HEK293 (cell line): Measurements from ENCODE around the gene LGALS4.

Source experiments
- GFI1B ChIP-seq: fragments of 450-650 bp; formaldehyde crosslinking; IDR thresholded peaks from 2 replicates; pipeline ENCODE4 v1.5.1; 2016; ENCODE audit warnings: missing biosample characterization, missing genetic modification characterization
- SCRT2 ChIP-seq: fragments of 450-650 bp; formaldehyde crosslinking; IDR thresholded peaks from 2 replicates; pipeline ENCODE4 v1.5.1; 2016; ENCODE audit warnings: missing biosample characterization, missing genetic modification characterization
- ZFP3 ChIP-seq: fragments of 450-650 bp; formaldehyde crosslinking; IDR thresholded peaks from 2 replicates; pipeline ENCODE4 v1.5.1; 2016; ENCODE audit warnings: low read depth, missing biosample characterization, missing genetic modification characterization
- ZNF214 ChIP-seq: fragments of 450-650 bp; formaldehyde crosslinking; IDR thresholded peaks from 2 replicates; pipeline ENCODE4 v1.5.1; 2017; ENCODE audit warnings: missing biosample characterization, mild to moderate bottlenecking, missing genetic modification characterization, borderline replicate concordance
- ZNF221 ChIP-seq: fragments of 450-650 bp; formaldehyde crosslinking; IDR thresholded peaks from 2 replicates; pipeline ENCODE4 v1.5.1; 2017; ENCODE audit warnings: missing biosample characterization, missing genetic modification characterization, borderline replicate concordance
- ZNF391 ChIP-seq: fragments of 450-650 bp; formaldehyde crosslinking; IDR thresholded peaks from 2 replicates; pipeline ENCODE4 v1.5.1; 2016; ENCODE audit warnings: low read depth, missing biosample characterization, missing genetic modification characterization, borderline replicate concordance
- ZNF473 ChIP-seq: fragments of 450-650 bp; formaldehyde crosslinking; IDR thresholded peaks from 2 replicates; pipeline ENCODE4 v1.5.1; 2017; ENCODE audit warnings: missing biosample characterization, missing genetic modification characterization
- ZNF514 ChIP-seq: fragments of 450-650 bp; formaldehyde crosslinking; IDR thresholded peaks from 2 replicates; pipeline ENCODE4 v1.5.1; 2016; ENCODE audit warnings: missing biosample characterization, missing genetic modification characterization
- ZNF791 ChIP-seq: fragments of 450-650 bp; formaldehyde crosslinking; IDR thresholded peaks from 2 replicates; pipeline ENCODE4 v1.5.1; 2016; ENCODE audit warnings: missing biosample characterization, missing genetic modification characterization
- ZXDB ChIP-seq: fragments of 450-650 bp; formaldehyde crosslinking; IDR thresholded peaks from 2 replicates; pipeline ENCODE4 v1.5.1; 2016; ENCODE audit warnings: missing biosample characterization, missing genetic modification characterization
- TF ChIP-seq, protein P1 (sequence below): fragments of 450-650 bp; formaldehyde crosslinking; conservative IDR thresholded peaks from 2 replicates; pipeline ENCODE4 v1.5.1; 2016; ENCODE audit warnings: low read depth, missing biosample characterization, missing genetic modification characterization
- TF ChIP-seq, protein P2 (sequence below): fragments of 450-650 bp; formaldehyde crosslinking; IDR thresholded peaks from 2 replicates; pipeline ENCODE4 v1.5.1; 2016; ENCODE audit warnings: missing biosample characterization, missing genetic modification characterization
- TF ChIP-seq, protein P3 (sequence below): fragments of 450-650 bp; formaldehyde crosslinking; IDR thresholded peaks from 2 replicates; pipeline ENCODE4 v1.5.1; 2017; ENCODE audit warnings: missing biosample characterization, missing genetic modification characterization
- TF ChIP-seq, protein P4 (sequence below): fragments of 450-650 bp; IDR thresholded peaks from 2 replicates; pipeline ENCODE4 v1.5.1; 2018; ENCODE audit warnings: missing biosample characterization, mild to moderate bottlenecking, missing genetic modification characterization
- TF ChIP-seq, protein P5 (sequence below): fragments of 450-650 bp; formaldehyde crosslinking; IDR thresholded peaks from 2 replicates; pipeline ENCODE4 v1.5.1; 2016; ENCODE audit warnings: missing biosample characterization, missing genetic modification characterization, low read depth

Gene LGALS4

DNA sequence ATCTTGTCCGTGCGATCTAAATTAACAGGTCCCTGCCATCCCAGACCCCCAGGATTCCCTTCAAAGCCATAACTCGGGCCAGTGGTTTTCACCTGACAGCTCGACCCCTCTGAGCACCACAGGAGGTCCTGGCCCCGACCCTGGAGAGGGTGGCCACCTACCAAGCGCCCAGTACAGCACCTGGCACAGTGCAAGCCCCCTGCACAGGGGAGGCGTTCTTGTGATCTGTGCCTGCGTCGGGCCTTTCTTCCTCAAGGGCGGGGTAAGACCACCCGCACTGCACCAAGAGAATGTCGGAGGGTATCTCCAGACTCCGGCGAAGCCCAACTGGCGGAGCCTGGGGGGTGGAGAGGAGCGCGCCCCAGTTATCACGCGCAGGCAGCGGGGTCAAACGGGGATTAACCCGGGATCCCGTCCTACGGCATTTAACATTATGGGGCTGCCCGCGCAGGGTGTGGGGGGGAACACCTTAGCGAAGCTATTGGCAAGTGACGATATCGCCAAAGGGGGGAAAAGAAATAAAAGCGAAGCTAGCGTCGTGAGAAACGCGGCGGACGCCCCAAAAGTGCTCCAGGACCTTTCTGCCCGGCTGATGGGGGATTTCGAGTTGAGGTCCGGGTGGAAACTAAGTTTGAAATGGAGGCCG is 38.4 kb upstream of the LGALS4 start (continued):
- TF ChIP-seq, protein P1, sequence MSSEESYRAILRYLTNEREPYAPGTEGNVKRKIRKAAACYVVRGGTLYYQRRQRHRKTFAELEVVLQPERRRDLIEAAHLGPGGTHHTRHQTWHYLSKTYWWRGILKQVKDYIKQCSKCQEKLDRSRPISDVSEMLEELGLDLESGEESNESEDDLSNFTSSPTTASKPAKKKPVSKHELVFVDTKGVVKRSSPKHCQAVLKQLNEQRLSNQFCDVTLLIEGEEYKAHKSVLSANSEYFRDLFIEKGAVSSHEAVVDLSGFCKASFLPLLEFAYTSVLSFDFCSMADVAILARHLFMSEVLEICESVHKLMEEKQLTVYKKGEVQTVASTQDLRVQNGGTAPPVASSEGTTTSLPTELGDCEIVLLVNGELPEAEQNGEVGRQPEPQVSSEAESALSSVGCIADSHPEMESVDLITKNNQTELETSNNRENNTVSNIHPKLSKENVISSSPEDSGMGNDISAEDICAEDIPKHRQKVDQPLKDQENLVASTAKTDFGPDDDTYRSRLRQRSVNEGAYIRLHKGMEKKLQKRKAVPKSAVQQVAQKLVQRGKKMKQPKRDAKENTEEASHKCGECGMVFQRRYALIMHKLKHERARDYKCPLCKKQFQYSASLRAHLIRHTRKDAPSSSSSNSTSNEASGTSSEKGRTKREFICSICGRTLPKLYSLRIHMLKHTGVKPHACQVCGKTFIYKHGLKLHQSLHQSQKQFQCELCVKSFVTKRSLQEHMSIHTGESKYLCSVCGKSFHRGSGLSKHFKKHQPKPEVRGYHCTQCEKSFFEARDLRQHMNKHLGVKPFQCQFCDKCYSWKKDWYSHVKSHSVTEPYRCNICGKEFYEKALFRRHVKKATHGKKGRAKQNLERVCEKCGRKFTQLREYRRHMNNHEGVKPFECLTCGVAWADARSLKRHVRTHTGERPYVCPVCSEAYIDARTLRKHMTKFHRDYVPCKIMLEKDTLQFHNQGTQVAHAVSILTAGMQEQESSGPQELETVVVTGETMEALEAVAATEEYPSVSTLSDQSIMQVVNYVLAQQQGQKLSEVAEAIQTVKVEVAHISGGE: 0 out of 2 replicates have a peak, but pooled peaks have one; percentile 16
- TF ChIP-seq ZNF473 (tag by site-specific recombination) (no peak), ZNF391 (peak; percentile 65), ZNF214 (tag by site-specific recombination) (no peak), SCRT2 (peak; percentile 56), ZXDB (no peak), GFI1B (tag by site-specific recombination) (0 out of 2 replicates have a peak, but pooled peaks have one; percentile 13), ZFP3 (tag by site-specific recombination) (no peak), ZNF514 (no peak), ZNF791 (tag by site-specific recombination) (no peak), ZNF221 (no peak)
- TF ChIP-seq, protein P2, sequence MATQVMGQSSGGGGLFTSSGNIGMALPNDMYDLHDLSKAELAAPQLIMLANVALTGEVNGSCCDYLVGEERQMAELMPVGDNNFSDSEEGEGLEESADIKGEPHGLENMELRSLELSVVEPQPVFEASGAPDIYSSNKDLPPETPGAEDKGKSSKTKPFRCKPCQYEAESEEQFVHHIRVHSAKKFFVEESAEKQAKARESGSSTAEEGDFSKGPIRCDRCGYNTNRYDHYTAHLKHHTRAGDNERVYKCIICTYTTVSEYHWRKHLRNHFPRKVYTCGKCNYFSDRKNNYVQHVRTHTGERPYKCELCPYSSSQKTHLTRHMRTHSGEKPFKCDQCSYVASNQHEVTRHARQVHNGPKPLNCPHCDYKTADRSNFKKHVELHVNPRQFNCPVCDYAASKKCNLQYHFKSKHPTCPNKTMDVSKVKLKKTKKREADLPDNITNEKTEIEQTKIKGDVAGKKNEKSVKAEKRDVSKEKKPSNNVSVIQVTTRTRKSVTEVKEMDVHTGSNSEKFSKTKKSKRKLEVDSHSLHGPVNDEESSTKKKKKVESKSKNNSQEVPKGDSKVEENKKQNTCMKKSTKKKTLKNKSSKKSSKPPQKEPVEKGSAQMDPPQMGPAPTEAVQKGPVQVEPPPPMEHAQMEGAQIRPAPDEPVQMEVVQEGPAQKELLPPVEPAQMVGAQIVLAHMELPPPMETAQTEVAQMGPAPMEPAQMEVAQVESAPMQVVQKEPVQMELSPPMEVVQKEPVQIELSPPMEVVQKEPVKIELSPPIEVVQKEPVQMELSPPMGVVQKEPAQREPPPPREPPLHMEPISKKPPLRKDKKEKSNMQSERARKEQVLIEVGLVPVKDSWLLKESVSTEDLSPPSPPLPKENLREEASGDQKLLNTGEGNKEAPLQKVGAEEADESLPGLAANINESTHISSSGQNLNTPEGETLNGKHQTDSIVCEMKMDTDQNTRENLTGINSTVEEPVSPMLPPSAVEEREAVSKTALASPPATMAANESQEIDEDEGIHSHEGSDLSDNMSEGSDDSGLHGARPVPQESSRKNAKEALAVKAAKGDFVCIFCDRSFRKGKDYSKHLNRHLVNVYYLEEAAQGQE: no peak
- TF ChIP-seq, protein P3, sequence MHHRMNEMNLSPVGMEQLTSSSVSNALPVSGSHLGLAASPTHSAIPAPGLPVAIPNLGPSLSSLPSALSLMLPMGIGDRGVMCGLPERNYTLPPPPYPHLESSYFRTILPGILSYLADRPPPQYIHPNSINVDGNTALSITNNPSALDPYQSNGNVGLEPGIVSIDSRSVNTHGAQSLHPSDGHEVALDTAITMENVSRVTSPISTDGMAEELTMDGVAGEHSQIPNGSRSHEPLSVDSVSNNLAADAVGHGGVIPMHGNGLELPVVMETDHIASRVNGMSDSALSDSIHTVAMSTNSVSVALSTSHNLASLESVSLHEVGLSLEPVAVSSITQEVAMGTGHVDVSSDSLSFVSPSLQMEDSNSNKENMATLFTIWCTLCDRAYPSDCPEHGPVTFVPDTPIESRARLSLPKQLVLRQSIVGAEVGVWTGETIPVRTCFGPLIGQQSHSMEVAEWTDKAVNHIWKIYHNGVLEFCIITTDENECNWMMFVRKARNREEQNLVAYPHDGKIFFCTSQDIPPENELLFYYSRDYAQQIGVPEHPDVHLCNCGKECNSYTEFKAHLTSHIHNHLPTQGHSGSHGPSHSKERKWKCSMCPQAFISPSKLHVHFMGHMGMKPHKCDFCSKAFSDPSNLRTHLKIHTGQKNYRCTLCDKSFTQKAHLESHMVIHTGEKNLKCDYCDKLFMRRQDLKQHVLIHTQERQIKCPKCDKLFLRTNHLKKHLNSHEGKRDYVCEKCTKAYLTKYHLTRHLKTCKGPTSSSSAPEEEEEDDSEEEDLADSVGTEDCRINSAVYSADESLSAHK (tag by site-specific recombination): no peak
- TF ChIP-seq, protein P4, sequence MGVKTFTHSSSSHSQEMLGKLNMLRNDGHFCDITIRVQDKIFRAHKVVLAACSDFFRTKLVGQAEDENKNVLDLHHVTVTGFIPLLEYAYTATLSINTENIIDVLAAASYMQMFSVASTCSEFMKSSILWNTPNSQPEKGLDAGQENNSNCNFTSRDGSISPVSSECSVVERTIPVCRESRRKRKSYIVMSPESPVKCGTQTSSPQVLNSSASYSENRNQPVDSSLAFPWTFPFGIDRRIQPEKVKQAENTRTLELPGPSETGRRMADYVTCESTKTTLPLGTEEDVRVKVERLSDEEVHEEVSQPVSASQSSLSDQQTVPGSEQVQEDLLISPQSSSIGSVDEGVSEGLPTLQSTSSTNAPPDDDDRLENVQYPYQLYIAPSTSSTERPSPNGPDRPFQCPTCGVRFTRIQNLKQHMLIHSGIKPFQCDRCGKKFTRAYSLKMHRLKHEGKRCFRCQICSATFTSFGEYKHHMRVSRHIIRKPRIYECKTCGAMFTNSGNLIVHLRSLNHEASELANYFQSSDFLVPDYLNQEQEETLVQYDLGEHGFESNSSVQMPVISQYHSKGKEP (tag by site-specific recombination): no peak; the same call in 1 of the 2 replicates
- TF ChIP-seq, protein P5, sequence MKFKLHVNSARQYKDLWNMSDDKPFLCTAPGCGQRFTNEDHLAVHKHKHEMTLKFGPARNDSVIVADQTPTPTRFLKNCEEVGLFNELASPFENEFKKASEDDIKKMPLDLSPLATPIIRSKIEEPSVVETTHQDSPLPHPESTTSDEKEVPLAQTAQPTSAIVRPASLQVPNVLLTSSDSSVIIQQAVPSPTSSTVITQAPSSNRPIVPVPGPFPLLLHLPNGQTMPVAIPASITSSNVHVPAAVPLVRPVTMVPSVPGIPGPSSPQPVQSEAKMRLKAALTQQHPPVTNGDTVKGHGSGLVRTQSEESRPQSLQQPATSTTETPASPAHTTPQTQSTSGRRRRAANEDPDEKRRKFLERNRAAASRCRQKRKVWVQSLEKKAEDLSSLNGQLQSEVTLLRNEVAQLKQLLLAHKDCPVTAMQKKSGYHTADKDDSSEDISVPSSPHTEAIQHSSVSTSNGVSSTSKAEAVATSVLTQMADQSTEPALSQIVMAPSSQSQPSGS (tag by site-specific recombination): no peak
